Heart right ventricle (tissue), 16 donors: ENCODE data around the gene CPVL. TPM values are rescaled to one million over a fixed set of nuclear protein-coding genes. Genes with fewer than 3 reads are reported as not detected.

Experiments
- ATAC-seq, 8 donors: fragments of 200-7000 bp; cut with Tn5 transposase; one replicate each; pipeline ENCODE4 v1.9.1; 2020; ENCODE audit warnings: mild to moderate bottlenecking in 8 of 8, moderate library complexity in 8 of 8, moderate number of reproducible peaks in 1 of 8
- DNase-seq, 2 donors: peaks; one replicate each; pipeline ENCODE4 v3.0.0-alpha.2; 2020
- H3K27ac ChIP-seq, 10 donors: fragments of 200-600 bp; sonication (generic) in 2 of 10; one replicate each; pipeline versions ENCODE4 v1.5.0 to v1.8.0; 2020 to 2022; ENCODE audit warnings: mild to moderate bottlenecking in 3 of 10
- H3K27me3 ChIP-seq, 7 donors: fragments of 200-600 bp; one replicate each; pipeline ENCODE4 v1.8.0; 2021 to 2022; ENCODE audit warnings: mild to moderate bottlenecking in 2 of 7
- H3K36me3 ChIP-seq, 9 donors: fragments of 200-600 bp; sonication (generic) in 1 of 9; one replicate each; pipeline versions ENCODE4 v1.5.0 to v1.8.0; 2020 to 2022; ENCODE audit warnings: mild to moderate bottlenecking in 2 of 9
- H3K4me1 ChIP-seq, 9 donors: fragments of 200-600 bp; sonication (generic) in 1 of 9; one replicate each; pipeline versions ENCODE4 v1.5.0 to v1.8.0; 2020 to 2022; ENCODE audit warnings: mild to moderate bottlenecking in 4 of 9
- H3K4me3 ChIP-seq, 10 donors: fragments of 200-600 bp; sonication (generic) in 2 of 10; one replicate each; pipeline versions ENCODE4 v1.5.0 to v1.8.0; 2020 to 2022; ENCODE audit warnings: mild to moderate bottlenecking in 7 of 10, moderate library complexity in 2 of 10
- H3K9me3 ChIP-seq, 11 donors: fragments of 200-600 bp in 10 of 11; sonication (generic) in 2 of 11; one replicate each; pipeline versions ENCODE4 v1.5.0 to v1.8.0; 2013 to 2022; ENCODE audit warnings: mild to moderate bottlenecking in 2 of 11, control low read depth in 1 of 11, moderate library complexity in 1 of 11
- WGBS, 2 donors: extraction: QIAGEN DNeasy Blood & Tissue Kit; methylation state at CpG; one replicate each; pipeline ENCODE4 v1.1.7; 2013; ENCODE audit warnings: inconsistent platforms in 1 of 2; 5-methylcytosine and 5-hydroxymethylcytosine counted together
- intact Hi-C, 10 donors: fragments of 100-400 bp; cut with DNase I; formaldehyde crosslinking; loops; one replicate each; pipeline versions ENCODE4 v1.11.1 to v1.14.2; 2022
- polyA plus RNA-seq, 2 donors: library from polyadenylated mRNA; stranded (reverse); fragments of 200-250 nt; gene quantifications; one replicate each; pipeline ENCODE4 v1.2.3, GENCODE V29; 2013
- total RNA-seq, 10 donors: library from RNA; stranded (reverse); fragmentation: NEBNext Ultra II Directional in 3 of 10; extraction: Animal tissue kit (Norgen Biotek cat#: 25700) in 3 of 10; gene quantifications; one replicate each; pipeline versions ENCODE4 v1.2.1 to v1.2.4, GENCODE V29; 2021 to 2023
- TF ChIP-seq, protein P1 (sequence below), 9 donors: fragments of 200-600 bp; sonication (generic) in 2 of 9; IDR thresholded peaks; one replicate each; pipeline versions ENCODE4 v1.5.0 to v1.8.0; 2021 to 2022; ENCODE audit warnings: antibody characterized with exemption in 9 of 9, mild to moderate bottlenecking in 5 of 9, moderate library complexity in 1 of 9
- donor health status: Arrhythmogenic right ventricular cardiomyopathy.
- donor health status: ischemic (EF 13 %, LVEDD 7.1; RV severe dilation, severe dysfunction).
- donor health status: healthy with polysubstance abuse.
- donor health status: DM: no; HTN: yes; CAD: no.
- donor health status: DM: no; HTN: no; CAD: no.
- donor health status: ischemic (EF 25% LVEDD 6.9; RV normal size, moderate dysfunction).
- donor health status: ischemic (EF 25% LVEDD 5.7; RV mildly dilated, moderate dysfunction).
- donor health status: healthy.
- donor health status: DM: yes; HTN: yes; CAD: no.
- donor health status: Ischemic cardiomyopathy.
- donor health status: ischemic (EF 35%, LVEDD 5.7; RV mildly dilated, moderate dysfunction).
- donor health status: nonischemic (EF 11% LVEDD 7.7; RV severe dilation, severe dysfunction).
- donor health status: DM: yes; HTN: yes; CAD: no.
- donor health status: PGD.
- donor health status: ischemic (EF 29% LVEDD 5.4; RV normal size, mild dysfunction).
- donor health status: nonischemic (EF 23%, LVEDD 6.1; RV moderate dilation, normal function).

CPVL gene
- total and polyA plus RNA-seq, 12 donors: 49.4 to 215 (median 93.0) TPM

DNA sequence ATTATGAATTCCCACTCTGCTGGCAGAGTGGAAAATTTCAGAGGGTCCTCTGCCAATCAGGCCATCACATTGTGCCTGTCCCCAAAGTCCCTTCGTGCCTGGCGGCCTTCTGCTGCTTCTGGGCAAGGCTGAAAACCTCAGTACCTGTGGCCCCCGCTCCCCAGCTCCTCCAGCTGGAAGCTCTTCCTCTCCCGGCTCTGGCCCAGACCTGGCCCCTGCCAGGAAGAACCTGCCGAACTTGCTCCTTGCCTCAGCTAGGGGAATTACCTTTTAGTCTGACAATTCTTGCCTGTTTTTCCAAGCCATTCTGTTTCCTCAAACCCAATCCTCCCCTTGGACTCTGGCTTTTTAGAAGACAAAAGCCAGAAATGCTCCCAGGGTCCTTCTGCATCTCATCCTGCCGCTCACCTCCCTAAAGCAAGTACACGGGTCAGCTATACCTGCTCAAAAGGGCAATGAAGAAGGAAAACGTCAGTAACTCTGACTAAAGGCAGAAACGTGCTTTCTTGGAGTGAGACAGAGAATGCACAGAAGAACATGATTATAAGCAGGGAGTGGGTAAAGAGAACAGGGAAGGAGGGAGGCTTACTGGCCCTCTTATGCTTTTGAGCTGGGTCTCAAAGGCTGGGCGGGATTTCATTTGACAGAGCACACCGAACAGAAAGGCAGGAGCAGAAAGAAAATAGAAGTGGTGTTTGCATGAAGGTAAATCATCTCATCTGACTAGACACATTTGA, 160.1 kb downstream of the CPVL start:
- H3K27me3 ChIP-seq: no peaks in the 10 kb centered on the region
- H3K4me3 ChIP-seq: no peak overlapping the region
- H3K4me1 ChIP-seq: peaks cover 0 to 65% (median 57%) of the 10 kb centered on the region in 9 donors
- no peaks in the 10 kb centered on the region for H3K9me3 ChIP-seq
- TF ChIP-seq, protein P1, sequence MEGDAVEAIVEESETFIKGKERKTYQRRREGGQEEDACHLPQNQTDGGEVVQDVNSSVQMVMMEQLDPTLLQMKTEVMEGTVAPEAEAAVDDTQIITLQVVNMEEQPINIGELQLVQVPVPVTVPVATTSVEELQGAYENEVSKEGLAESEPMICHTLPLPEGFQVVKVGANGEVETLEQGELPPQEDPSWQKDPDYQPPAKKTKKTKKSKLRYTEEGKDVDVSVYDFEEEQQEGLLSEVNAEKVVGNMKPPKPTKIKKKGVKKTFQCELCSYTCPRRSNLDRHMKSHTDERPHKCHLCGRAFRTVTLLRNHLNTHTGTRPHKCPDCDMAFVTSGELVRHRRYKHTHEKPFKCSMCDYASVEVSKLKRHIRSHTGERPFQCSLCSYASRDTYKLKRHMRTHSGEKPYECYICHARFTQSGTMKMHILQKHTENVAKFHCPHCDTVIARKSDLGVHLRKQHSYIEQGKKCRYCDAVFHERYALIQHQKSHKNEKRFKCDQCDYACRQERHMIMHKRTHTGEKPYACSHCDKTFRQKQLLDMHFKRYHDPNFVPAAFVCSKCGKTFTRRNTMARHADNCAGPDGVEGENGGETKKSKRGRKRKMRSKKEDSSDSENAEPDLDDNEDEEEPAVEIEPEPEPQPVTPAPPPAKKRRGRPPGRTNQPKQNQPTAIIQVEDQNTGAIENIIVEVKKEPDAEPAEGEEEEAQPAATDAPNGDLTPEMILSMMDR (IDR thresholded peaks at IDR 0.05): no peak
- DNase-seq (no peak), ATAC-seq (peak in 1 of 8 donors; percentile 2)
- H3K27ac ChIP-seq: peak overlapping the region in 9 of 10 donors; percentile 10 to 77 (median 56)
- 82 to 85% methylated on average over 11 of the region's 11 CpGs for WGBS, 2 donors
- no peaks in the 10 kb centered on the region for H3K36me3 ChIP-seq
- intact Hi-C loops: loop anchor here in 2 of 10 donors (5.0 kb wide), 2 partner anchors 44 to 51 kb away; no protein-coding TSS in a partner anchor

DNA sequence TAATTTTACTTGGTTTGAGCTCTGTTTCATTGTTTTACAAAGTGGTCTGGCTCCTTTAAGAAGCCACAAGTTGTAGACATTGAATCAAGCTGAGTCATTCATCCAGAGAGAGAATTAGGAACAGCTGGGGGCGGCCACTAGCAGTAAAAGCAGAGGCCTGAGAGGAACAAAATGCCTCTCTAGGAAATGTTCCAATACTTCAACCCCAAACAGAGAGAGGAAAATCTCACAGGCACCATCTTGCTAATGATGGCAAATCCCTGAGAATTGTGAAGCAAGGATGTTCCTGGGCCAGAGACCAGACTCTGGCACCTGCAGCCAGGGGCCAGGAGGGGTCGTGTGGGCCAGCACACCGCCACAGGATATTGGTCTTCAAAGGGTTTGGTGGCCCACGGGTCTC, 161.7 kb downstream of the CPVL start:
- Histone ChIP-seq H3K36me3 (no peaks in the 10 kb centered on the region), H3K27me3 (no peaks in the 10 kb centered on the region), H3K27ac (peak overlapping the region in 7 of 10 donors; percentile 14 to 77 (median 49)), H3K9me3 (no peaks in the 10 kb centered on the region), H3K4me1 (peaks cover 0 to 60% (median 44%) of the 10 kb centered on the region in 9 donors), H3K4me3 (no peak overlapping the region)
- WGBS, 2 donors: 61 to 66% methylated on average over 4 of the region's 4 CpGs
- ATAC-seq (peak in 7 of 8 donors; percentile 36 to 59 (median 52)), DNase-seq (peak in 1 of 2 donors; percentile 40)
- TF ChIP-seq, protein P1 (IDR thresholded peaks at IDR 0.05): peak in 1 of 9 donors; percentile 6
- intact Hi-C loops: loop anchor here in 2 of 10 donors (5.0 kb wide), 2 partner anchors 42 to 53 kb away; no protein-coding TSS in a partner anchor

DNA sequence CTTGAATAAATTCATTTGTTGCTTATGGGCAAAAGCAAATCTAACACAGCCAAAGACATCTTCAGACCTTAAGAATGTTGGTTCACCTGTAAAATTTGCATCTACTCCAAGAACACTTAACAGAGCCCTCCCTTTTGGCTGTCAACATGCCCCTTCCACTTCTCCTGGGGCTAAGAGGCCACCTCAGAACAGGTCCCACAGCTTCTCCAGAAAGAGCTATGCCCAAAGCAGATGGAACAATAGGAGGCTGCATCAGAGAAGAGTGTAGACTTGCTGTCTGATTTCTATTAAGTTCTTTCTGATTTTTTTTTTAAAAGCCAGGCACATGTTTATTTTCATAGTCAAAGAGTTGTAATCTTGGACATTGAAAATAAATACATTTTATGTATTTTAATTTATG, 162.1 kb downstream of the CPVL start:
- no peak overlapping the region for H3K4me3 ChIP-seq
- no peak for ATAC-seq
- no peaks in the 10 kb centered on the region for H3K9me3 ChIP-seq
- no peaks in the 10 kb centered on the region for H3K36me3 ChIP-seq
- no peaks in the 10 kb centered on the region for H3K27me3 ChIP-seq
- H3K27ac ChIP-seq: peak overlapping the region in 4 of 10 donors; percentile 14 to 77 (median 44)
- peaks cover 0 to 56% (median 40%) of the 10 kb centered on the region in 9 donors for H3K4me1 ChIP-seq
- no peak for DNase-seq
- TF ChIP-seq, protein P1 (IDR thresholded peaks at IDR 0.05): no peak
- intact Hi-C loops: no loop called here

DNA sequence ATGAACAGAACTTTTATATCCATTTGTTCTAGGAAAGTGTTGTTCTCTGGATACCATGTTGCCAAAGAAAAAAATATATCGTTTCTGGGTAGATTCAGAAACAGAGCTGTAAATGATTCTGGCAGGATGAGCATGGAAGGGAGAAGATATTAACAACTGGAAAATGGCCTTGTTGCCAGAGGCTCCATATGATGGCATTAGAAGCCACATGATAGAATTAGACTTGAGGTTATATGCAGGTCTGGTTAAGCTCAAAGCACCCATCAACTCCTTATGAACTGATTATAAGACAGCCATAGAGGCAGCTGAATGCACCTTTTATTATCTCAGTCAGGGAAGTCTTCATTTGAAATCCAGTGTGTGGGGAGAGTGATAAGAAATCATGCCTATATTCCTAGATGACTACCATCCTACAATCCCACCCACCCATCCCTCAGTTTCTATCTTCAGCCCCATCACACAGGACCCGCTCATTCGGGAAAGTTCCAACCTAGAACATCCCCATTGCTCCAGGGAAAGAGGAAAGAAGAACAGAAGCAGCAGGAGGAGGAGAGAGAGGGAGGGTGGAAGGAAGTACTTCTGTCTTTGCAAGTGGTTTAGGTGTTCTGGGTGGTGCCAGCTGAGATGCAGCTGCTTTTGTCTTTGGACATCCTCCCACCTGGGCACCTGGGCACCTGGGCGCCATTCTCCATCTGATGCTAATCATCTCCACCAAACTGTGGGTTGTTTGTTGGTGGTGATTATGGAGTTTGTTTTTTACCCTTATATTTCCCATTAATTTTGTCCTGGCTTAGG, 162.7 kb downstream of the CPVL start:
- no peaks in the 10 kb centered on the region for H3K9me3 ChIP-seq
- peak overlapping the region in 2 of 10 donors; percentile 39 to 77 for H3K27ac ChIP-seq
- whole genome bisulfite sequencing, 2 donors: 90 to 93% methylated on average over 4 of the region's 4 CpGs
- ATAC-seq (no peak), DNase-seq (no peak)
- no peak overlapping the region for H3K4me3 ChIP-seq
- TF ChIP-seq, protein P1 (IDR thresholded peaks at IDR 0.05): no peak
- H3K27me3 ChIP-seq: no peaks in the 10 kb centered on the region
- intact Hi-C loops: no loop called here
- peaks cover 0 to 54% (median 34%) of the 10 kb centered on the region in 9 donors for H3K4me1 ChIP-seq
- H3K36me3 ChIP-seq: no peaks in the 10 kb centered on the region
